Measurements from ENCODE around the gene TOX2.

Gene TOX2

GRCh38 chr20:44026647-44027342 lies 112.1 kb downstream of the TOX2 start:
- TF ChIP-seq CTCF (IDR thresholded peaks at IDR 0.05): no peak
- H3K36me3 ChIP-seq (ENCODE audit: control insufficient read depth, insufficient read depth, low read length): no peaks in the 10 kb centered on the region
- no peak overlapping the region for H3K27ac ChIP-seq
- H3K4me2 ChIP-seq (ENCODE audit: low read length): no peak overlapping the region
- H3K79me2 ChIP-seq: no peaks in the 10 kb centered on the region
- no peaks in the 10 kb centered on the region for H3K9me3 ChIP-seq (ENCODE audit: control insufficient read depth, low read length)
- no peaks in the 10 kb centered on the region for H3K27me3 ChIP-seq (ENCODE audit: control insufficient read depth, insufficient read depth, low read length)
- no peak overlapping the region for H2AFZ ChIP-seq
- H3K4me3 ChIP-seq (ENCODE audit: low read depth, low read length): no peak overlapping the region
- no peak overlapping the region for H3K9ac ChIP-seq
- no peaks in the 10 kb centered on the region for H3K4me1 ChIP-seq

GRCh38 chr20:44027343-44028002 lies 112.8 kb downstream of the TOX2 start:
- H3K4me3 ChIP-seq (ENCODE audit: low read depth, low read length): no peak overlapping the region
- no peaks in the 10 kb centered on the region for H3K27me3 ChIP-seq (ENCODE audit: control insufficient read depth, insufficient read depth, low read length)
- no peaks in the 10 kb centered on the region for H3K36me3 ChIP-seq (ENCODE audit: control insufficient read depth, insufficient read depth, low read length)
- H3K79me2 ChIP-seq: no peaks in the 10 kb centered on the region
- no peak overlapping the region for H3K27ac ChIP-seq
- no peaks in the 10 kb centered on the region for H3K4me1 ChIP-seq
- TF ChIP-seq CTCF (IDR thresholded peaks at IDR 0.05): no peak
- no peak overlapping the region for H2AFZ ChIP-seq
- no peak overlapping the region for H3K9ac ChIP-seq
- no peaks in the 10 kb centered on the region for H3K9me3 ChIP-seq (ENCODE audit: control insufficient read depth, low read length)
- H3K4me2 ChIP-seq (ENCODE audit: low read length): no peak overlapping the region

GRCh38 chr20:44028003-44028730 lies 113.5 kb downstream of the TOX2 start:
- H3K4me2 ChIP-seq (ENCODE audit: low read length): no peak overlapping the region
- no peaks in the 10 kb centered on the region for H3K4me1 ChIP-seq
- H3K9ac ChIP-seq: no peak overlapping the region
- no peak overlapping the region for H2AFZ ChIP-seq
- no peaks in the 10 kb centered on the region for H3K9me3 ChIP-seq (ENCODE audit: control insufficient read depth, low read length)
- H3K79me2 ChIP-seq: no peaks in the 10 kb centered on the region
- TF ChIP-seq CTCF (IDR thresholded peaks at IDR 0.05): no peak
- no peaks in the 10 kb centered on the region for H3K36me3 ChIP-seq (ENCODE audit: control insufficient read depth, insufficient read depth, low read length)
- no peak overlapping the region for H3K27ac ChIP-seq
- no peaks in the 10 kb centered on the region for H3K27me3 ChIP-seq (ENCODE audit: control insufficient read depth, insufficient read depth, low read length)
- no peak overlapping the region for H3K4me3 ChIP-seq (ENCODE audit: low read depth, low read length)

GRCh38 chr20:44028868-44029847 lies 114.5 kb downstream of the TOX2 start:
- TF ChIP-seq CTCF (IDR thresholded peaks at IDR 0.05): no peak

More at GRCh38 chr20:44028868-44029847, 114.5 kb downstream of the TOX2 start:
- Histone ChIP-seq H2AFZ (no peak overlapping the region), H3K4me3 (ENCODE audit: low read depth, low read length) (no peak overlapping the region), H3K4me2 (ENCODE audit: low read length) (no peak overlapping the region), H3K9ac (no peak overlapping the region), H3K27me3 (ENCODE audit: control insufficient read depth, insufficient read depth, low read length) (no peaks in the 10 kb centered on the region), H3K4me1 (no peaks in the 10 kb centered on the region), H3K36me3 (ENCODE audit: control insufficient read depth, insufficient read depth, low read length) (no peaks in the 10 kb centered on the region), H3K79me2 (no peaks in the 10 kb centered on the region), H3K9me3 (ENCODE audit: control insufficient read depth, low read length) (no peaks in the 10 kb centered on the region), H3K27ac (no peak overlapping the region)

Data from parathyroid adenoma (tissue), 2 donors.